ENCODE measurements around the gene CBR1. TPM values are rescaled to one million over a fixed set of nuclear protein-coding genes. Genes with fewer than 3 reads are reported as not detected.

Gene CBR1
- total RNA-seq, 1 donor from 2014 or later: 74.5 TPM

GRCh38 chr21:36104317-36105300, 34.8 kb downstream of the CBR1 start:
- intact Hi-C loops (cut with DNase I): no loop called here
- DNase-seq (ENCODE audit: low spot score): peak; percentile 76
- peak; percentile 76 for ATAC-seq

- DNase-seq (ENCODE audit: low spot score) (no peak), ATAC-seq (peak; percentile 32)
- intact Hi-C loops (cut with DNase I): no loop called here
Measured at GRCh38 chr21:36105327-36105842, 35.6 kb downstream of the CBR1 start.

- DNase-seq (ENCODE audit: low spot score) (no peak), ATAC-seq (no peak)
- intact Hi-C loops (cut with DNase I): no loop called here
Measured at GRCh38 chr21:36109868-36110267, 40.0 kb downstream of the CBR1 start.

GRCh38 chr21:36111238-36111637, 41.4 kb downstream of the CBR1 start:
- no peak for ATAC-seq
- DNase-seq (ENCODE audit: low spot score): no peak
- intact Hi-C loops (cut with DNase I): no loop called here

- DNase-seq (ENCODE audit: low spot score): no peak
- ATAC-seq: peak; percentile 29
- intact Hi-C loops (cut with DNase I): no loop called here
Measured at GRCh38 chr21:36113647-36114428, 44.0 kb downstream of the CBR1 start.

GRCh38 chr21:36115138-36115730, 45.4 kb downstream of the CBR1 start:
- ATAC-seq (no peak), DNase-seq (ENCODE audit: low spot score) (no peak)
- intact Hi-C loops (cut with DNase I): no loop called here

GRCh38 chr21:36117286-36117741, 47.5 kb downstream of the CBR1 start:
- ATAC-seq (no peak), DNase-seq (ENCODE audit: low spot score) (no peak)
- intact Hi-C loops (cut with DNase I): no loop called here

GRCh38 chr21:36120304-36120888, 50.6 kb downstream of the CBR1 start:
- no peak for DNase-seq (ENCODE audit: low spot score)
- ATAC-seq: peak; percentile 83
- intact Hi-C loops (cut with DNase I): no loop called here

Other genes starting within 250 kb of the CBR1 start
- 21.5 TPM for gene SETD4, start 9.5 kb upstream of the CBR1 start, total RNA-seq
- 15.4 TPM for gene CBR3, start 65.1 kb downstream of the CBR1 start, total RNA-seq
- 15.6 TPM for gene DOP1B, start 86.8 kb downstream of the CBR1 start, total RNA-seq

Measured in sciatic nerve (tissue), 2 donors.